Measurements from ENCODE around the gene TRIM29. TPM values are rescaled to one million over a fixed set of nuclear protein-coding genes. Genes with fewer than 3 reads are reported as not detected.
A peak's percentile ranks its signal among the peaks of the same experiment; 100 is the strongest.

TRIM29 gene
- total and polyA plus RNA-seq, 9 of the 15 experiments (the other 6 are each of a cell fraction or from before 2014, with no cell fraction given) = 0.08 to 1.4 (median 0.42) TPM; not detected in 2

DNA sequence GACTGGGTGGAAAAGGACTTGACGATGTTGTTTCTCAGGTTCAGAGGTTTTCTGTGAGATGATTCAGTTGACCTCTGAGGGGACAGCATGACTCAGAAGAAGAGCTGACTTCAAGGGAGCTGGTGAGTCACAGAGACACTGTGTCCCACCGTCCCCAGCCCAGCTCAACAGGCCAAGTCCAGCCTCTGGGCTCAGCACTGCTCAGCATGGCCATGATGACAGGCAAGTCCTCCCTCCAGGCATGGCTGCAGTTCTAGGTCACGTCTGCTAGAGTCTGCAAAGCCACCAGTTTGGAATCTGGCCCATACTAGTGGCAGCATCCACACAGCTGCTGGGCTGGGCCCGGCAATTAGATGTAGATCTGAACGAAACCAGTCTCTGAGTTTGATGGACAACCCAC is 12.9 kb downstream of the TRIM29 start (continued):
- TF ChIP-seq RAD21 (CRISPR knock-in tag; conservative IDR thresholded peaks at IDR 0.05 in 1 of 2, IDR thresholded peaks at IDR 0.05 in 1 of 2) = no peak
- no peak for TF ChIP-seq ELF1 (tag; IDR thresholded peaks at IDR 0.05)
- no peak for TF ChIP-seq CREBBP (IDR thresholded peaks at IDR 0.05; ENCODE audit: low read depth, low read length)
- TF ChIP-seq PHF20 (IDR thresholded peaks at IDR 0.05; ENCODE audit: partially characterized antibody) = no peak
- TF ChIP-seq ZFPM2 (CRISPR knock-in tag; IDR thresholded peaks at IDR 0.05) = no peak
- TF ChIP-seq TAF9B (IDR thresholded peaks at IDR 0.05; ENCODE audit: partially characterized antibody) = no peak
- no peak for TF ChIP-seq TBL1XR1 (IDR thresholded peaks at IDR 0.05; ENCODE audit: low read length in 2 of 2)
- TF ChIP-seq ZNF263 (CRISPR knock-in tag; IDR thresholded peaks at IDR 0.05; ENCODE audit: borderline replicate concordance) = peak; percentile 64; the same call in 1 of the 2 replicates
- TF ChIP-seq RB1 (IDR thresholded peaks at IDR 0.05; ENCODE audit: low read depth) = no peak
- TF ChIP-seq, protein P1, sequence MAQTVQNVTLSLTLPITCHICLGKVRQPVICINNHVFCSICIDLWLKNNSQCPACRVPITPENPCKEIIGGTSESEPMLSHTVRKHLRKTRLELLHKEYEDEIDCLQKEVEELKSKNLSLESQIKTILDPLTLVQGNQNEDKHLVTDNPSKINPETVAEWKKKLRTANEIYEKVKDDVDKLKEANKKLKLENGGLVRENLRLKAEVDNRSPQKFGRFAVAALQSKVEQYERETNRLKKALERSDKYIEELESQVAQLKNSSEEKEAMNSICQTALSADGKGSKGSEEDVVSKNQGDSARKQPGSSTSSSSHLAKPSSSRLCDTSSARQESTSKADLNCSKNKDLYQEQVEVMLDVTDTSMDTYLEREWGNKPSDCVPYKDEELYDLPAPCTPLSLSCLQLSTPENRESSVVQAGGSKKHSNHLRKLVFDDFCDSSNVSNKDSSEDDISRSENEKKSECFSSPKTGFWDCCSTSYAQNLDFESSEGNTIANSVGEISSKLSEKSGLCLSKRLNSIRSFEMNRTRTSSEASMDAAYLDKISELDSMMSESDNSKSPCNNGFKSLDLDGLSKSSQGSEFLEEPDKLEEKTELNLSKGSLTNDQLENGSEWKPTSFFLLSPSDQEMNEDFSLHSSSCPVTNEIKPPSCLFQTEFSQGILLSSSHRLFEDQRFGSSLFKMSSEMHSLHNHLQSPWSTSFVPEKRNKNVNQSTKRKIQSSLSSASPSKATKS (CRISPR knock-in tag; IDR thresholded peaks at IDR 0.05) = no peak
- TF ChIP-seq, protein P2, sequence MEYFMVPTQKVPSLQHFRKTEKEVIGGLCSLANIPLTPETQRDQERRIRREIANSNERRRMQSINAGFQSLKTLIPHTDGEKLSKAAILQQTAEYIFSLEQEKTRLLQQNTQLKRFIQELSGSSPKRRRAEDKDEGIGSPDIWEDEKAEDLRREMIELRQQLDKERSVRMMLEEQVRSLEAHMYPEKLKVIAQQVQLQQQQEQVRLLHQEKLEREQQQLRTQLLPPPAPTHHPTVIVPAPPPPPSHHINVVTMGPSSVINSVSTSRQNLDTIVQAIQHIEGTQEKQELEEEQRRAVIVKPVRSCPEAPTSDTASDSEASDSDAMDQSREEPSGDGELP (CRISPR knock-in tag; IDR thresholded peaks at IDR 0.05; ENCODE audit: borderline replicate concordance) = 0 out of 2 replicates have a peak, but pooled peaks have one; percentile 27
- TF ChIP-seq, protein P3, sequence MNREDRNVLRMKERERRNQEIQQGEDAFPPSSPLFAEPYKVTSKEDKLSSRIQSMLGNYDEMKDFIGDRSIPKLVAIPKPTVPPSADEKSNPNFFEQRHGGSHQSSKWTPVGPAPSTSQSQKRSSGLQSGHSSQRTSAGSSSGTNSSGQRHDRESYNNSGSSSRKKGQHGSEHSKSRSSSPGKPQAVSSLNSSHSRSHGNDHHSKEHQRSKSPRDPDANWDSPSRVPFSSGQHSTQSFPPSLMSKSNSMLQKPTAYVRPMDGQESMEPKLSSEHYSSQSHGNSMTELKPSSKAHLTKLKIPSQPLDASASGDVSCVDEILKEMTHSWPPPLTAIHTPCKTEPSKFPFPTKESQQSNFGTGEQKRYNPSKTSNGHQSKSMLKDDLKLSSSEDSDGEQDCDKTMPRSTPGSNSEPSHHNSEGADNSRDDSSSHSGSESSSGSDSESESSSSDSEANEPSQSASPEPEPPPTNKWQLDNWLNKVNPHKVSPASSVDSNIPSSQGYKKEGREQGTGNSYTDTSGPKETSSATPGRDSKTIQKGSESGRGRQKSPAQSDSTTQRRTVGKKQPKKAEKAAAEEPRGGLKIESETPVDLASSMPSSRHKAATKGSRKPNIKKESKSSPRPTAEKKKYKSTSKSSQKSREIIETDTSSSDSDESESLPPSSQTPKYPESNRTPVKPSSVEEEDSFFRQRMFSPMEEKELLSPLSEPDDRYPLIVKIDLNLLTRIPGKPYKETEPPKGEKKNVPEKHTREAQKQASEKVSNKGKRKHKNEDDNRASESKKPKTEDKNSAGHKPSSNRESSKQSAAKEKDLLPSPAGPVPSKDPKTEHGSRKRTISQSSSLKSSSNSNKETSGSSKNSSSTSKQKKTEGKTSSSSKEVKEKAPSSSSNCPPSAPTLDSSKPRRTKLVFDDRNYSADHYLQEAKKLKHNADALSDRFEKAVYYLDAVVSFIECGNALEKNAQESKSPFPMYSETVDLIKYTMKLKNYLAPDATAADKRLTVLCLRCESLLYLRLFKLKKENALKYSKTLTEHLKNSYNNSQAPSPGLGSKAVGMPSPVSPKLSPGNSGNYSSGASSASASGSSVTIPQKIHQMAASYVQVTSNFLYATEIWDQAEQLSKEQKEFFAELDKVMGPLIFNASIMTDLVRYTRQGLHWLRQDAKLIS (CRISPR knock-in tag; IDR thresholded peaks at IDR 0.05) = no peak
- TF ChIP-seq, protein P4, sequence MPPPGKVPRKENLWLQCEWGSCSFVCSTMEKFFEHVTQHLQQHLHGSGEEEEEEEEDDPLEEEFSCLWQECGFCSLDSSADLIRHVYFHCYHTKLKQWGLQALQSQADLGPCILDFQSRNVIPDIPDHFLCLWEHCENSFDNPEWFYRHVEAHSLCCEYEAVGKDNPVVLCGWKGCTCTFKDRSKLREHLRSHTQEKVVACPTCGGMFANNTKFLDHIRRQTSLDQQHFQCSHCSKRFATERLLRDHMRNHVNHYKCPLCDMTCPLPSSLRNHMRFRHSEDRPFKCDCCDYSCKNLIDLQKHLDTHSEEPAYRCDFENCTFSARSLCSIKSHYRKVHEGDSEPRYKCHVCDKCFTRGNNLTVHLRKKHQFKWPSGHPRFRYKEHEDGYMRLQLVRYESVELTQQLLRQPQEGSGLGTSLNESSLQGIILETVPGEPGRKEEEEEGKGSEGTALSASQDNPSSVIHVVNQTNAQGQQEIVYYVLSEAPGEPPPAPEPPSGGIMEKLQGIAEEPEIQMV (tag; conservative IDR thresholded peaks at IDR 0.05; ENCODE audit: low read depth) = no peak
- TF ChIP-seq JUND (IDR thresholded peaks at IDR 0.05; ENCODE audit: borderline replicate concordance, low read depth, low read length) = peak; percentile 85
- TF ChIP-seq JUND (tag; IDR thresholded peaks at IDR 0.05; ENCODE audit: borderline replicate concordance, low read depth, low read length) = peak; percentile 80; the same call in 2 of the 3 replicates
- TF ChIP-seq PRPF4 (IDR thresholded peaks at IDR 0.05; ENCODE audit: insufficient read depth, low read depth, low read length, poor library complexity, severe bottlenecking) = no peak
- no peak for TF ChIP-seq HDAC3 (IDR thresholded peaks at IDR 0.05; ENCODE audit: borderline replicate concordance, partially characterized antibody)
- no peak for TF ChIP-seq MAFF (IDR thresholded peaks at IDR 0.05; ENCODE audit: low read length)
- no peak for TF ChIP-seq PTRF (tag; IDR thresholded peaks at IDR 0.05)
- no peak for TF ChIP-seq MAFG (tag; conservative IDR thresholded peaks at IDR 0.05)
